ENCODE results near the gene TAS1R3. TPM values are rescaled to one million over a fixed set of nuclear protein-coding genes. Genes with fewer than 3 reads are reported as not detected.
A peak's percentile ranks its signal among the peaks of the same experiment; 100 is the strongest.

TAS1R3 gene
- total RNA-seq, 1 donor from 2014 or later: 0.50 TPM

DNA sequence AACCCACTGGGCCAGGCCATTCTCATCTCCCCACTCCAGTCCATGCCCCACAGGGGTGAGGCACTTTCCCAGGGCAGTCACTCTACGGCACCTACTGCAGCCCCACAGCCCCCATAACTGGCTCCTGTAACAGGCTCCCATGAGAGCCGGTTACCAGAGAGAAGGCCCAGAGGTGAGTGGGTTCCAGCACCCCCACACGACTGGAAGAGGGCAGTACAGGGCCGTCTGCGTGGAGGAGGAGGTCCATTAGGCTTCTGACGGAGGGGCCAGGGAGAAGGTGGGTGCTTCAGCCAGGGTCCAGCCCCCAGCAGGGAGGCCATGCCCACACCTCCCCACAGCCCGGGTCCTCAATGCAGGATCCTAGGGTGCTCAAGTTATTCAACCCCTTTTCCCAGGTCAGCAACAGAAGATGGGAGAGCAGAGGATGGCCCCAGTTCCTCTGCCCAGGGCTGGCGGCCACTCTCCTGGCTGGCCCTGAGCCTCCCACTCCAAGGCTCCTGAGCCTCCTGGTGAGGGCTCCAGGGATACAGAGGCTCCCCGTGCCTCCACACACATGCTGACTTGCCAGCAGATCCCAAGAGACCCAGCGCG is 24.9 kb upstream of the TAS1R3 start:
- Histone ChIP-seq H3K27me3 (ENCODE audit: insufficient read depth, low read length) (no peaks in the 10 kb centered on the region), H2AFZ (ENCODE audit: low read depth, low read length) (no peak overlapping the region), H4K20me1 (ENCODE audit: insufficient read depth, low read length) (peaks cover 70% of the 10 kb centered on the region), H3K4me3 (ENCODE audit: insufficient read depth, low read depth, low read length) (peak overlapping the region; percentile 78), H3K4me1 (ENCODE audit: insufficient read depth, low read length) (peaks cover 41% of the 10 kb centered on the region), H3K9ac (ENCODE audit: low read length) (peak overlapping the region; percentile 79), H3K9me3 (ENCODE audit: insufficient read depth, low read depth, low read length) (no peaks in the 10 kb centered on the region), H3K36me3 (ENCODE audit: insufficient read depth, low read length) (no peaks in the 10 kb centered on the region), H3K4me2 (ENCODE audit: low read length) (peak overlapping the region; percentile 88), H3K27ac (ENCODE audit: low read depth, low read length) (peak overlapping the region; percentile 40), H3K79me2 (ENCODE audit: insufficient read depth, low read length) (peaks cover 63% of the 10 kb centered on the region)
- no peak for FAIRE-seq
- peak overlapping the region; percentile 92 for H3K4me3 Mint-ChIP-seq (ENCODE audit: unreplicated experiment)
- DNase-seq (ENCODE audit: low read depth): no peak
- no peaks in the 10 kb centered on the region for H3K9me3 Mint-ChIP-seq (ENCODE audit: unreplicated experiment)
- TF ChIP-seq, protein P1, sequence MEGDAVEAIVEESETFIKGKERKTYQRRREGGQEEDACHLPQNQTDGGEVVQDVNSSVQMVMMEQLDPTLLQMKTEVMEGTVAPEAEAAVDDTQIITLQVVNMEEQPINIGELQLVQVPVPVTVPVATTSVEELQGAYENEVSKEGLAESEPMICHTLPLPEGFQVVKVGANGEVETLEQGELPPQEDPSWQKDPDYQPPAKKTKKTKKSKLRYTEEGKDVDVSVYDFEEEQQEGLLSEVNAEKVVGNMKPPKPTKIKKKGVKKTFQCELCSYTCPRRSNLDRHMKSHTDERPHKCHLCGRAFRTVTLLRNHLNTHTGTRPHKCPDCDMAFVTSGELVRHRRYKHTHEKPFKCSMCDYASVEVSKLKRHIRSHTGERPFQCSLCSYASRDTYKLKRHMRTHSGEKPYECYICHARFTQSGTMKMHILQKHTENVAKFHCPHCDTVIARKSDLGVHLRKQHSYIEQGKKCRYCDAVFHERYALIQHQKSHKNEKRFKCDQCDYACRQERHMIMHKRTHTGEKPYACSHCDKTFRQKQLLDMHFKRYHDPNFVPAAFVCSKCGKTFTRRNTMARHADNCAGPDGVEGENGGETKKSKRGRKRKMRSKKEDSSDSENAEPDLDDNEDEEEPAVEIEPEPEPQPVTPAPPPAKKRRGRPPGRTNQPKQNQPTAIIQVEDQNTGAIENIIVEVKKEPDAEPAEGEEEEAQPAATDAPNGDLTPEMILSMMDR (IDR thresholded peaks at IDR 0.05; ENCODE audit: insufficient read depth, low read depth, low read length): no peak
- no peak for TF ChIP-seq EZH2 (IDR thresholded peaks at IDR 0.05; ENCODE audit: insufficient read depth, low read length)
- peak overlapping the region; percentile 91 for H3K27ac Mint-ChIP-seq (ENCODE audit: unreplicated experiment)
- H3K36me3 Mint-ChIP-seq (ENCODE audit: low read depth, unreplicated experiment): peaks cover 4% of the 10 kb centered on the region
- H3K27me3 Mint-ChIP-seq (ENCODE audit: low read depth, unreplicated experiment): no peaks in the 10 kb centered on the region
- peaks cover 8% of the 10 kb centered on the region for H3K4me1 Mint-ChIP-seq (ENCODE audit: low read depth, unreplicated experiment)

DNA sequence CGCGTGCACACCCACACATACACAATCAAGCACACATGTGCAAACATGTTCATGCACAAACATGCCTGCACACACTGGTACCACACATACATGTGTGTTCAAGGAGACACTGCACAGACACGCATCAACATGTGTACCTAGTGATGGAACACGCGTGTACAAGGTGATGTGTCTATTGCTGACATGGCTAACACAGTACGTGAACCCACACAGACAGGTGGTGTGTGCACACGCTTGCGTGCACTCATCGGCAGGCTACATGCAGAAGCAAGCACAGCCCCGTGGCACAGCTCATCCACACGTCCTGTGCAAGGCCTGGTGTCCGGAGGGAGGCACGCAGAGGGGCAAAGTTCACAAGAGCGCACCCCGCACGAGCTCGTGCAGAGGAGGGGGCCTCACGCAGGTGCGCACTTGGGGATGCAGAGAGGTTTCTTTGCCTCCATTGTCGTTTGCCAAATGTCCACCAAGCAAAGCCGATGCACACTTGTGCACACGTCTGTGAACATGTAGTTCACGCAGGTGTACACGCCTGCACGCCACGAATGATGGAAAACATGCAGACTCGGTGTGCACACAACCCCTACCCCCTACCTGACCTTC is 24.3 kb upstream of the TAS1R3 start:
- H3K9me3 Mint-ChIP-seq (ENCODE audit: unreplicated experiment): no peaks in the 10 kb centered on the region
- Histone ChIP-seq H3K4me1 (ENCODE audit: insufficient read depth, low read length) (peaks cover 41% of the 10 kb centered on the region), H3K27me3 (ENCODE audit: insufficient read depth, low read length) (no peaks in the 10 kb centered on the region), H3K4me3 (ENCODE audit: insufficient read depth, low read depth, low read length) (peak overlapping the region; percentile 78), H3K4me2 (ENCODE audit: low read length) (peak overlapping the region; percentile 88), H4K20me1 (ENCODE audit: insufficient read depth, low read length) (peaks cover 71% of the 10 kb centered on the region), H3K9me3 (ENCODE audit: insufficient read depth, low read depth, low read length) (no peaks in the 10 kb centered on the region), H2AFZ (ENCODE audit: low read depth, low read length) (no peak overlapping the region), H3K36me3 (ENCODE audit: insufficient read depth, low read length) (no peaks in the 10 kb centered on the region), H3K79me2 (ENCODE audit: insufficient read depth, low read length) (peaks cover 63% of the 10 kb centered on the region), H3K9ac (ENCODE audit: low read length) (peak overlapping the region; percentile 79), H3K27ac (ENCODE audit: low read depth, low read length) (peak overlapping the region; percentile 37)
- peak overlapping the region; percentile 91 for H3K27ac Mint-ChIP-seq (ENCODE audit: unreplicated experiment)
- H3K36me3 Mint-ChIP-seq (ENCODE audit: low read depth, unreplicated experiment): peaks cover 4% of the 10 kb centered on the region
- FAIRE-seq: no peak
- DNase-seq (ENCODE audit: low read depth): no peak
- H3K27me3 Mint-ChIP-seq (ENCODE audit: low read depth, unreplicated experiment): no peaks in the 10 kb centered on the region
- H3K4me1 Mint-ChIP-seq (ENCODE audit: low read depth, unreplicated experiment): peaks cover 8% of the 10 kb centered on the region
- TF ChIP-seq, protein P1 (IDR thresholded peaks at IDR 0.05; ENCODE audit: insufficient read depth, low read depth, low read length): no peak
- TF ChIP-seq EZH2 (IDR thresholded peaks at IDR 0.05; ENCODE audit: insufficient read depth, low read length): no peak
- H3K4me3 Mint-ChIP-seq (ENCODE audit: unreplicated experiment): peak overlapping the region; percentile 92

Data from astrocyte (in vitro differentiated cells and primary cell).